Type B pancreatic cell (in vitro differentiated cells): ENCODE measurements around the gene MRPS12. TPM values are rescaled to one million over a fixed set of nuclear protein-coding genes. Genes with fewer than 3 reads are reported as not detected.

ENCODE experiments used
- DNase-seq: peaks from one replicate; pipeline ENCODE4 v3.0.0; 2021; ENCODE audit warnings: mixed read lengths; ENCODE audit not compliant: unreplicated experiment; ENCODE audit errors: extremely low spot score
- H3K27ac Mint-ChIP-seq: 2 replicates; pipeline ENCODE4 v1.8.0; 2021; ENCODE audit warnings: mild to moderate bottlenecking, mixed read lengths
- H3K27me3 Mint-ChIP-seq: 2 replicates; pipeline ENCODE4 v1.8.0; 2021; ENCODE audit warnings: mixed read lengths
- H3K36me3 Mint-ChIP-seq: 2 replicates; pipeline ENCODE4 v1.8.0; 2021; ENCODE audit warnings: mixed read lengths
- H3K4me1 Mint-ChIP-seq: one replicate; pipeline ENCODE4 v1.8.0; 2021; ENCODE audit warnings: mixed read lengths; ENCODE audit not compliant: unreplicated experiment
- H3K4me3 Mint-ChIP-seq: 2 replicates; pipeline ENCODE4 v1.8.0; 2021; ENCODE audit warnings: mild to moderate bottlenecking, mixed read lengths
- H3K9me3 Mint-ChIP-seq: 2 replicates; pipeline ENCODE4 v1.8.0; 2021; ENCODE audit warnings: mixed read lengths
- CTCF ChIP-seq: fragments of 200-600 bp; sonication (generic); conservative IDR thresholded peaks from 2 replicates; pipeline ENCODE4 v1.5.0; 2021; ENCODE audit warnings: antibody characterized with exemption, mild to moderate bottlenecking
- total RNA-seq: library from RNA; stranded (reverse); gene quantifications from 2 replicates; pipeline ENCODE4 v1.2.1, GENCODE V29; 2021; ENCODE audit warnings: low replicate concordance

The MRPS12 gene
- total RNA-seq, 1 donor from 2014 or later = 45.6 TPM

GRCh38 chr19:38917516-38917915 lies 13.2 kb upstream of the MRPS12 start:
- H3K36me3 Mint-ChIP-seq = peaks cover 10% of the 10 kb centered on the region
- no peaks in the 10 kb centered on the region for H3K9me3 Mint-ChIP-seq
- DNase-seq = no peak
- peaks cover 3% of the 10 kb centered on the region for H3K4me1 Mint-ChIP-seq
- no peak for TF ChIP-seq CTCF
- no peak overlapping the region for H3K4me3 Mint-ChIP-seq
- H3K27ac Mint-ChIP-seq = no peak overlapping the region
- no peaks in the 10 kb centered on the region for H3K27me3 Mint-ChIP-seq

GRCh38 chr19:38917921-38918491 lies 12.7 kb upstream of the MRPS12 start:
- DNase-seq = no peak
- H3K4me3 Mint-ChIP-seq = no peak overlapping the region
- no peaks in the 10 kb centered on the region for H3K9me3 Mint-ChIP-seq
- H3K27me3 Mint-ChIP-seq = no peaks in the 10 kb centered on the region
- peaks cover 10% of the 10 kb centered on the region for H3K36me3 Mint-ChIP-seq
- H3K27ac Mint-ChIP-seq = no peak overlapping the region
- TF ChIP-seq CTCF = peak; percentile 24
- peaks cover 3% of the 10 kb centered on the region for H3K4me1 Mint-ChIP-seq

- H3K9me3 Mint-ChIP-seq = no peaks in the 10 kb centered on the region
- no peak for TF ChIP-seq CTCF
- peaks cover 10% of the 10 kb centered on the region for H3K36me3 Mint-ChIP-seq
- no peak overlapping the region for H3K4me3 Mint-ChIP-seq
- peaks cover 3% of the 10 kb centered on the region for H3K4me1 Mint-ChIP-seq
- H3K27ac Mint-ChIP-seq = no peak overlapping the region
- no peaks in the 10 kb centered on the region for H3K27me3 Mint-ChIP-seq
- DNase-seq = no peak
Observed at GRCh38 chr19:38918526-38918925, 12.2 kb upstream of the MRPS12 start.

- no peak for DNase-seq
- H3K4me1 Mint-ChIP-seq = peaks cover 3% of the 10 kb centered on the region
- H3K9me3 Mint-ChIP-seq = no peaks in the 10 kb centered on the region
- H3K27me3 Mint-ChIP-seq = no peaks in the 10 kb centered on the region
- no peak overlapping the region for H3K27ac Mint-ChIP-seq
- peaks cover 6% of the 10 kb centered on the region for H3K36me3 Mint-ChIP-seq
- H3K4me3 Mint-ChIP-seq = no peak overlapping the region
- TF ChIP-seq CTCF = no peak
Observed at GRCh38 chr19:38919837-38920601, 10.7 kb upstream of the MRPS12 start.

- no peaks in the 10 kb centered on the region for H3K27me3 Mint-ChIP-seq
- no peak for TF ChIP-seq CTCF
- H3K9me3 Mint-ChIP-seq = no peaks in the 10 kb centered on the region
- H3K36me3 Mint-ChIP-seq = peaks cover 6% of the 10 kb centered on the region
- H3K4me3 Mint-ChIP-seq = no peak overlapping the region
- peaks cover 3% of the 10 kb centered on the region for H3K4me1 Mint-ChIP-seq
- DNase-seq = no peak
- H3K27ac Mint-ChIP-seq = no peak overlapping the region
Observed at GRCh38 chr19:38920602-38921419, 9.9 kb upstream of the MRPS12 start.
